K562 (cell line): ENCODE data around the gene SEMA6B. TPM values are rescaled to one million over a fixed set of nuclear protein-coding genes. Genes with fewer than 3 reads are reported as not detected.

ENCODE experiments used
- DACH1 ChIP-seq: fragments of 450-650 bp; IDR thresholded peaks from 2 replicates; pipeline ENCODE4 v1.6.1; 2018; ENCODE audit not compliant: partially characterized antibody
- PHF8 ChIP-seq: fragments of 200-600 bp; sonication (generic); IDR thresholded peaks from 2 replicates; pipeline ENCODE4 v1.6.1; 2012; ENCODE audit warnings: mixed run types, mild to moderate bottlenecking, inconsistent platforms, low read length, moderate library complexity, borderline replicate concordance
- POLR3G ChIP-seq: IDR thresholded peaks from 2 replicates; pipeline ENCODE4 v1.6.1; 2011; ENCODE audit not compliant: insufficient read length, insufficient replicate concordance; ENCODE audit errors: extremely low read depth
- SIN3B ChIP-seq: fragments of 450-650 bp; IDR thresholded peaks from 2 replicates; pipeline ENCODE4 v1.6.1; 2017; ENCODE audit warnings: low read depth, mild to moderate bottlenecking, moderate library complexity
- ZBTB40 ChIP-seq, 2 experiments: fragments of 450-650 bp in 1 of 2; sonication (generic) in 1 of 2; formaldehyde crosslinking in 1 of 2; IDR thresholded peaks; 2 replicates each; pipeline versions ENCODE4 v1.7.1 to v1.9.0; 2016 to 2022; ENCODE audit warnings: inconsistent platforms in 1 of 2, mild to moderate bottlenecking in 1 of 2, missing genetic modification reagents in 1 of 2
- polyA plus RNA-seq, 8 experiments: library from polyadenylated mRNA; depleted of rRNA in 4 of 8; stranded (reverse) in 5 of 8; unstranded in 3 of 8; fragments of >200 nt; fragmentation: Nextera tagmentation in 2 of 8; fragmentation: Illumina TruSeq in 1 of 8; extraction: Ambion mirVana in 2 of 8; extraction: Trizol in 1 of 8; gene quantifications; 2 replicates each; pipeline versions ENCODE4 v1.2.1 to v1.2.3, GENCODE V29; 2011 to 2014; ENCODE audit warnings: inconsistent platforms in 1 of 8, missing spikeins in 1 of 8
- total RNA-seq, 7 experiments: library from RNA; depleted of rRNA in 6 of 7; stranded (reverse); fragments of >200 nt in 6 of 7; fragmentation: Illumina TruSeq in 2 of 7; extraction: Trizol in 2 of 7; gene quantifications; 2 replicates each; pipeline versions ENCODE4 v1.2.1 to v1.2.3, GENCODE V29; 2011 to 2021; ENCODE audit warnings: low replicate concordance in 1 of 7

The SEMA6B gene
- total and polyA plus RNA-seq, 9 of the 15 experiments (the other 6 are each of a cell fraction or from before 2014, with no cell fraction given): 0.65 to 4.6 (median 2.5) TPM; not detected in 2

- no peak for TF ChIP-seq ZBTB40 (IDR thresholded peaks at IDR 0.05)
- no peak for TF ChIP-seq ZBTB40 (CRISPR knock-in tag; IDR thresholded peaks at IDR 0.05)
- TF ChIP-seq PHF8: no peak
- TF ChIP-seq SIN3B: no peak
- no peak for TF ChIP-seq DACH1
- no peak for TF ChIP-seq POLR3G
Observed at GRCh38 chr19:4543842-4544647, 15.4 kb downstream of the SEMA6B start (continued).
